Measurements from ENCODE around the gene TAC1. TPM values are rescaled to one million over a fixed set of nuclear protein-coding genes. Genes with fewer than 3 reads are reported as not detected.
A peak's percentile ranks its signal among the peaks of the same experiment; 100 is the strongest.

The TAC1 gene
- total RNA-seq, 6 experiments from 2014 or later: 0.31 TPM; not detected in 5

- Histone ChIP-seq H3K4me1 (no peaks in the 10 kb centered on the region), H3K36me3 (no peaks in the 10 kb centered on the region), H3K27me3 (no peaks in the 10 kb centered on the region), H3K9me3 (no peaks in the 10 kb centered on the region), H3K4me3 (no peak overlapping the region), H3K27ac (no peak overlapping the region)
- ATAC-seq (no peak), DNase-seq (no peak)
- WGBS (ENCODE audit: insufficient coverage, low coverage, low lambda C conversion rate, missing lambda C conversion rate): 31% methylated on average over 3 of the region's 3 CpGs
- no peak for TF ChIP-seq POLR2A (IDR thresholded peaks at IDR 0.05)
- TF ChIP-seq, protein P1, sequence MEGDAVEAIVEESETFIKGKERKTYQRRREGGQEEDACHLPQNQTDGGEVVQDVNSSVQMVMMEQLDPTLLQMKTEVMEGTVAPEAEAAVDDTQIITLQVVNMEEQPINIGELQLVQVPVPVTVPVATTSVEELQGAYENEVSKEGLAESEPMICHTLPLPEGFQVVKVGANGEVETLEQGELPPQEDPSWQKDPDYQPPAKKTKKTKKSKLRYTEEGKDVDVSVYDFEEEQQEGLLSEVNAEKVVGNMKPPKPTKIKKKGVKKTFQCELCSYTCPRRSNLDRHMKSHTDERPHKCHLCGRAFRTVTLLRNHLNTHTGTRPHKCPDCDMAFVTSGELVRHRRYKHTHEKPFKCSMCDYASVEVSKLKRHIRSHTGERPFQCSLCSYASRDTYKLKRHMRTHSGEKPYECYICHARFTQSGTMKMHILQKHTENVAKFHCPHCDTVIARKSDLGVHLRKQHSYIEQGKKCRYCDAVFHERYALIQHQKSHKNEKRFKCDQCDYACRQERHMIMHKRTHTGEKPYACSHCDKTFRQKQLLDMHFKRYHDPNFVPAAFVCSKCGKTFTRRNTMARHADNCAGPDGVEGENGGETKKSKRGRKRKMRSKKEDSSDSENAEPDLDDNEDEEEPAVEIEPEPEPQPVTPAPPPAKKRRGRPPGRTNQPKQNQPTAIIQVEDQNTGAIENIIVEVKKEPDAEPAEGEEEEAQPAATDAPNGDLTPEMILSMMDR (IDR thresholded peaks at IDR 0.05): no peak
- intact Hi-C loops (cut with DNase I): no loop called here
Measured at GRCh38 chr7:97722386-97722785, 9.5 kb upstream of the TAC1 start.

DNA sequence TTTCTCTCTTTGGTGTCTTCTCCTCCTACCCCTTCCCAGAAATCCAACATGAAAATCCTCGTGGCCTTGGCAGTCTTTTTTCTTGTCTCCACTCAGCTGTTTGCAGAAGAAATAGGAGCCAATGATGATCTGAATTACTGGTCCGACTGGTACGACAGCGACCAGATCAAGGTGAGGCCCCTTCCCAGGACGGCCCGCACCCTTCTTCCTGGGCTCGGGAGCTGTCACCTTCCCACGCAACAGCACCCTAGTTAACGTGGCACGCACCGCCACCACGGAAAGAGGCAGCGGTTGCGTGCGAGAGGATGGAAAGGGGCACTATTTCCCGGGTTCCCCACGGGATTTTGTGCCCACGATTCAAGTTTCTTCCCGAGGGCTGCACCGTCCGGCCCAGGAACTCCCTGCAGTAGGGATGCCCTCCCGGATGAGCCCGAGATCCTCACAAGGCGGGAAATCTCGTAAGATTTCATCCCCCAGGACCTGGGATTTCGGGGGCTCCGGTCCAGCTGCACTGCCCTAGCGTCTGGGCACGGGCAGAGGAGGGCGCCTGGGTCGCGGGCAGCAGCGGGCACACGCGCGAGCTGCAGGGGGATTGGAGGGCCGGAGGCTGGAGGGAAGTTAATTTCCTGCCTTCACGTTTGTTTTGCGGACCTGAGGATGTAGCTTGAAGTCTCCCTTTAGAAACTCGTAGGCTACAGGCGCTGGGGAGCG lies 834 bp downstream of the TAC1 start:
- intact Hi-C loops (cut with DNase I): no loop called here
- DNase-seq (no peak), ATAC-seq (peak in 1 of 4 donors; percentile 16)
- Histone ChIP-seq H3K27ac (no peak overlapping the region), H3K4me3 (no peak overlapping the region), H3K4me1 (peaks cover 0 to 12% (median 0%) of the 10 kb centered on the region in 4 donors), H3K36me3 (no peaks in the 10 kb centered on the region), H3K9me3 (no peaks in the 10 kb centered on the region), H3K27me3 (peaks cover 4 to 30% of the 10 kb centered on the region in 2 donors)
- TF ChIP-seq, protein P1 (IDR thresholded peaks at IDR 0.05): no peak
- no peak for TF ChIP-seq POLR2A (IDR thresholded peaks at IDR 0.05)
- 3% methylated on average over 16 of the region's 42 CpGs for whole genome bisulfite sequencing (ENCODE audit: insufficient coverage, low coverage, low lambda C conversion rate, missing lambda C conversion rate)

DNA sequence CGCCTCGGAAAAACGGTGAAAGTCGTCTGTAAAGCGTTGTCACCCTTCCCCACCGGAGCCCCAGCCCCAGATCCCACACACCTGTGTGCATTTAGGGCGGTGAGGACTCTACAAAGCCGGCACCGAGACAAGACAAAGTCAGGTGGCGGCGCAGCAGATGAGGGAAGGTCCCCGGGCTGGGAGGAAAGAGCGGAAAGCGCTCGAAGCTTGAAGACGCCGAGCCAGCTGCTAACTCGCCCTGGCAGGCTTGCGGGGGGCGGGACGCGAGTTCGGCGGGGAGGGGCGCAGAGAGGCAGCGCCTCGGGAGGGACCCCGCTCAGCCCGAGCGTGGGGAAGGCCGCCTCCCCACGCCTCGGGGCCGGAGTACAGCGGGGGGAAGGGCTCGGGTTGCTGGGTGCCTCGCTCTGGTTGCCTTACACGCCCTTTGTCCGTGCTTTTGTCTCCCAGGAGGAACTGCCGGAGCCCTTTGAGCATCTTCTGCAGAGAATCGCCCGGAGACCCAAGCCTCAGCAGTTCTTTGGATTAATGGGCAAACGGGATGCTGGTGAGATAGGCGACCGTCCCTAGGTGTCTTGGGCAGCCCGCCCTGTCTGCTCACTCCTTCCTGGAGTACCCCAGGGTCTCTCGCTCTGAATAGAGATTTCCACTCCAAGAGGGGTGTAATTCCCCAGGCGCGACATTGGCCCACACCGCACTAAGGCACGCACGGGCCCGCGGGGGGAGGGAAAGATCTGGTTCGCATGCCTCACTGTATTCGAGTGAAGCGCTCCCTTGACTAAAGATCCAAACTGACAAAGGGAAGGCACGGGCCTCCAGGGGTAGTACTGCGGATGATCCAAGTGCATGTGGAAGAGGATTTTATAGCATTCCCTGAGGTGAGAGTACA lies 1.6 kb downstream of the TAC1 start:
- H3K27ac ChIP-seq: no peak overlapping the region
- H3K4me3 ChIP-seq: no peak overlapping the region
- H3K4me1 ChIP-seq: peaks cover 0 to 12% (median 0%) of the 10 kb centered on the region in 4 donors
- ATAC-seq: peak in 1 of 4 donors; percentile 14
- peaks cover 4 to 30% of the 10 kb centered on the region in 2 donors for H3K27me3 ChIP-seq
- H3K9me3 ChIP-seq: no peaks in the 10 kb centered on the region
- intact Hi-C loops (cut with DNase I): no loop called here
- DNase-seq: peak in 1 of 3 donors; percentile 55
- 3% methylated on average over 33 of the region's 59 CpGs for WGBS (ENCODE audit: insufficient coverage, low coverage, low lambda C conversion rate, missing lambda C conversion rate)
- no peaks in the 10 kb centered on the region for H3K36me3 ChIP-seq
- TF ChIP-seq POLR2A (IDR thresholded peaks at IDR 0.05): no peak
- TF ChIP-seq, protein P1 (IDR thresholded peaks at IDR 0.05): no peak

GRCh38 chr7:97734255-97734654 lies 2.4 kb downstream of the TAC1 start:
- TF ChIP-seq, protein P1 (IDR thresholded peaks at IDR 0.05): no peak
- no peak for TF ChIP-seq POLR2A (IDR thresholded peaks at IDR 0.05)
- DNase-seq (no peak), ATAC-seq (no peak)
- H3K4me3 ChIP-seq: no peak overlapping the region
- no peaks in the 10 kb centered on the region for H3K9me3 ChIP-seq
- 38% methylated on average over 2 of the region's 2 CpGs for WGBS (ENCODE audit: insufficient coverage, low coverage, low lambda C conversion rate, missing lambda C conversion rate)
- H3K4me1 ChIP-seq: peaks cover 0 to 12% (median 0%) of the 10 kb centered on the region in 4 donors
- intact Hi-C loops (cut with DNase I): no loop called here
- no peaks in the 10 kb centered on the region for H3K36me3 ChIP-seq
- no peak overlapping the region for H3K27ac ChIP-seq
- H3K27me3 ChIP-seq: peaks cover 4 to 30% of the 10 kb centered on the region in 2 donors

Data from right lobe of liver (tissue), 6 donors.